K562 (cell line): ENCODE measurements around the gene SDF4. TPM values are rescaled to one million over a fixed set of nuclear protein-coding genes. Genes with fewer than 3 reads are reported as not detected.

Experiments
- ATF7 ChIP-seq: fragments of 450-650 bp; IDR thresholded peaks from 2 replicates; pipeline ENCODE4 v1.7.1; 2014; ENCODE audit warnings: mild to moderate bottlenecking, moderate library complexity
- CC2D1A ChIP-seq: fragments of 450-650 bp; IDR thresholded peaks from 2 replicates; pipeline ENCODE4 v1.6.1; 2017; ENCODE audit warnings: mild to moderate bottlenecking
- CGGBP1 ChIP-seq: fragments of 250-450 bp; sonication (Bioruptor Pico); IDR thresholded peaks from 2 replicates; pipeline ENCODE4 v1.9.0; 2021; ENCODE audit warnings: mild to moderate bottlenecking
- E2F3 ChIP-seq: fragments of 250-450 bp; sonication (Bioruptor Pico); IDR thresholded peaks from 2 replicates; pipeline ENCODE4 v1.4.0; 2020; ENCODE audit warnings: mild to moderate bottlenecking
- ELK1 ChIP-seq: sonication (generic); formaldehyde crosslinking; IDR thresholded peaks from 2 replicates; pipeline ENCODE4 v1.8.1; 2022; ENCODE audit warnings: missing genetic modification reagents
- FOS ChIP-seq: IDR thresholded peaks from 3 replicates; pipeline ENCODE4 v1.6.1; 2011; ENCODE audit not compliant: insufficient read length; ENCODE audit errors: extremely low read depth
- HNRNPK ChIP-seq: fragments of 200-400 bp; formaldehyde crosslinking; IDR thresholded peaks from one replicate; pipeline ENCODE4 v1.6.1; 2018; ENCODE audit warnings: mild to moderate bottlenecking, low read depth, low read length; ENCODE audit not compliant: poor library complexity, severe bottlenecking
- NCOA2 ChIP-seq, 2 experiments: fragments of 450-650 bp; IDR thresholded peaks; 2 replicates each; pipeline ENCODE4 v1.6.1; 2018; ENCODE audit warnings: mild to moderate bottlenecking in 2 of 2, moderate library complexity in 1 of 2; ENCODE audit not compliant: partially characterized antibody in 2 of 2
- PHF8 ChIP-seq: fragments of 200-600 bp; sonication (generic); IDR thresholded peaks from 2 replicates; pipeline ENCODE4 v1.6.1; 2012; ENCODE audit warnings: mixed run types, mild to moderate bottlenecking, inconsistent platforms, low read length, moderate library complexity, borderline replicate concordance
- POLR2AphosphoS2 ChIP-seq: IDR thresholded peaks from 2 replicates; pipeline ENCODE4 v1.6.1; 2012; ENCODE audit warnings: low read length, improper control_type of control experiment
- PRMT5 ChIP-seq: sonication (generic); formaldehyde crosslinking; IDR thresholded peaks from 2 replicates; pipeline ENCODE4 v1.5.0; 2020; ENCODE audit warnings: missing genetic modification reagents
- SAP30 ChIP-seq: fragments of 200-600 bp; sonication (generic); IDR thresholded peaks from 2 replicates; pipeline ENCODE4 v1.6.1; 2012; ENCODE audit warnings: borderline replicate concordance, low read depth, mild to moderate bottlenecking, moderate library complexity, low read length, control low read depth, inconsistent platforms; ENCODE audit not compliant: insufficient read depth, poor library complexity, severe bottlenecking
- SFPQ ChIP-seq: fragments of 200-400 bp; formaldehyde crosslinking; IDR thresholded peaks from 2 replicates; pipeline ENCODE4 v1.6.1; 2017; ENCODE audit warnings: mild to moderate bottlenecking, low read depth, low read length, moderate library complexity
- SRSF7 ChIP-seq: fragments of 200-400 bp; formaldehyde crosslinking; optimal IDR thresholded peaks from 2 replicates; pipeline ENCODE3; 2017; ENCODE audit warnings: mild to moderate bottlenecking, low read depth, low read length
- TEAD1 ChIP-seq, 2 experiments: fragments of 450-650 bp in 1 of 2; sonication (generic) in 1 of 2; formaldehyde crosslinking; IDR thresholded peaks; 2 replicates each; pipeline versions ENCODE4 v1.4.0 to v1.8.0; 2020 to 2022; ENCODE audit warnings: mild to moderate bottlenecking in 2 of 2, missing genetic modification reagents in 1 of 2
- UBTF ChIP-seq, 2 experiments: IDR thresholded peaks; 2 replicates each; pipeline ENCODE4 v1.6.1; 2012; ENCODE audit warnings: improper control_type of control experiment in 2 of 2, low read depth in 2 of 2, low read length in 2 of 2, borderline replicate concordance in 1 of 2
- ZNF384 ChIP-seq: IDR thresholded peaks from 2 replicates; pipeline ENCODE4 v1.6.1; 2012; ENCODE audit warnings: low read depth, low read length, improper control_type of control experiment
- ZNF431 ChIP-seq: sonication (generic); formaldehyde crosslinking; IDR thresholded peaks from 2 replicates; pipeline ENCODE4 v1.8.0; 2022; ENCODE audit warnings: mild to moderate bottlenecking, missing genetic modification reagents
- ZNF512 ChIP-seq: IDR thresholded peaks from 2 replicates; pipeline ENCODE4 v1.6.1; 2016; ENCODE audit warnings: missing genetic modification characterization, missing compliant biosample characterization
- polyA plus RNA-seq, 8 experiments: library from polyadenylated mRNA; depleted of rRNA in 4 of 8; stranded (reverse) in 5 of 8; unstranded in 3 of 8; fragments of >200 nt; fragmentation: Nextera tagmentation in 2 of 8; fragmentation: Illumina TruSeq in 1 of 8; extraction: Ambion mirVana in 2 of 8; extraction: Trizol in 1 of 8; gene quantifications; 2 replicates each; pipeline versions ENCODE4 v1.2.1 to v1.2.3, GENCODE V29; 2011 to 2014; ENCODE audit warnings: inconsistent platforms in 1 of 8, missing spikeins in 1 of 8
- total RNA-seq, 7 experiments: library from RNA; depleted of rRNA in 6 of 7; stranded (reverse); fragments of >200 nt in 6 of 7; fragmentation: Illumina TruSeq in 2 of 7; extraction: Trizol in 2 of 7; gene quantifications; 2 replicates each; pipeline versions ENCODE4 v1.2.1 to v1.2.3, GENCODE V29; 2011 to 2021; ENCODE audit warnings: low replicate concordance in 1 of 7

SDF4 gene
- total and polyA plus RNA-seq, 9 of the 15 experiments (the other 6 are each of a cell fraction or from before 2014, with no cell fraction given), result 0.35 to 160 (median 65.2) TPM

- no peak for TF ChIP-seq ELK1 (CRISPR knock-in tag)
- TF ChIP-seq ZNF431 (CRISPR knock-in tag), result no peak
- TF ChIP-seq NCOA2 (IDR thresholded peaks at IDR 0.05; ENCODE audit: partially characterized antibody in 2 of 2), result no peak
- peak; percentile 49; the same call in 1 of the 2 replicates for TF ChIP-seq E2F3
- TF ChIP-seq TEAD1 (CRISPR knock-in tag; IDR thresholded peaks at IDR 0.05), result no peak
- no peak for TF ChIP-seq ATF7
- TF ChIP-seq PHF8, result no peak
- no peak for TF ChIP-seq POLR2AphosphoS2
- no peak for TF ChIP-seq ZNF512 (tag)
- peak; percentile 24 for TF ChIP-seq SAP30
- no peak for TF ChIP-seq HNRNPK
- no peak for TF ChIP-seq CGGBP1
- TF ChIP-seq FOS, result no peak
- no peak for TF ChIP-seq CC2D1A
- TF ChIP-seq SRSF7, result no peak
- TF ChIP-seq ZNF384, result no peak
- TF ChIP-seq SFPQ, result no peak
- TF ChIP-seq UBTF (IDR thresholded peaks at IDR 0.05; ENCODE audit: borderline replicate concordance in 1 of 2, low read depth in 2 of 2, low read length in 2 of 2), result no peak
- TF ChIP-seq PRMT5, result no peak
Observed at GRCh38 chr1:1274299-1274930, 42.6 kb upstream of the SDF4 start (continued).
